ENCODE results near the gene PA2G4.
"Not testable (repeated sequence)": the region's sequence is repeated elsewhere in the genome, so short reads cannot be mapped to it uniquely, and the experiment has no call there.

The PA2G4 gene

DNA sequence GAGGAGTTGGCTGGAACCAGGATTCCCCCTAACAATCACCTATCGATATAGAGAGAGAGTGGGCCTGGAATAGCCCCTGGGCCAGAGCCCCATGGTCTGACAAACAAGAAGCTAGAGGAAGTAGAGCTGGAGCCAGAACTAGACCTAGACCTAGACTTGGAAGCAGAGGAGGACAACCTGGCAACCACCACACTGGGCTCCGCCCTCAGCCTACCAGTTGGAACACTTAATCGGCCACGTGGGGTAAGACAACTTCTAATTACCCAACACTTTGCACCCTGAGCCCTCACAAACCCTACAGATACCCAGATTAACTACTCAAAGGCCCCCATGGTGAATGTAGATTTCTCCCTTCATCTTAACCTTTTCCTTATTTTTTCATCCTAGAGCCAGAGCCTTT is 4.6 kb upstream of the PA2G4 start:
- DNase-seq (ENCODE audit: low spot score): no peak

DNA sequence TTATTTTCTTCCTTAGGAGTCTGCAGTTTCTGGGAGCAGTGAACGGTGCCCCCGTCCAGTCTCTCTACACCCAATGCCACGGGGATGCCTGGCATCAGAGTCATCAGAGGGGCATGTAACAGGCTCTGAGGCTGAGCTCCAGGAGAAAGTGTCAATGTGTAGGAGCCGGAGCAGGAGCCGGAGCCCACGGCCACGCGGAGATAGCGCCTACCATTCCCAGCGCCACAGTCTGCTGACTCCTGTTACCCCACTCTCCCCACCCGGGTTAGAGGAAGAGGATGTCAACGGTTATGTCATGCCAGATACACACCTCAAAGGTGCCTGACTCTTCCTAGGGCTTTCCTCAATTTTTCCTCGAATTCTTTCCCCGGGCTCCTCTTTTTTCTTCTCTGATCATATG is 3.3 kb upstream of the PA2G4 start:
- no peak for DNase-seq (ENCODE audit: low spot score)

GRCh38 chr12:56102683-56103065 is 1.7 kb upstream of the PA2G4 start:
- no peak for DNase-seq (ENCODE audit: low spot score)

DNA sequence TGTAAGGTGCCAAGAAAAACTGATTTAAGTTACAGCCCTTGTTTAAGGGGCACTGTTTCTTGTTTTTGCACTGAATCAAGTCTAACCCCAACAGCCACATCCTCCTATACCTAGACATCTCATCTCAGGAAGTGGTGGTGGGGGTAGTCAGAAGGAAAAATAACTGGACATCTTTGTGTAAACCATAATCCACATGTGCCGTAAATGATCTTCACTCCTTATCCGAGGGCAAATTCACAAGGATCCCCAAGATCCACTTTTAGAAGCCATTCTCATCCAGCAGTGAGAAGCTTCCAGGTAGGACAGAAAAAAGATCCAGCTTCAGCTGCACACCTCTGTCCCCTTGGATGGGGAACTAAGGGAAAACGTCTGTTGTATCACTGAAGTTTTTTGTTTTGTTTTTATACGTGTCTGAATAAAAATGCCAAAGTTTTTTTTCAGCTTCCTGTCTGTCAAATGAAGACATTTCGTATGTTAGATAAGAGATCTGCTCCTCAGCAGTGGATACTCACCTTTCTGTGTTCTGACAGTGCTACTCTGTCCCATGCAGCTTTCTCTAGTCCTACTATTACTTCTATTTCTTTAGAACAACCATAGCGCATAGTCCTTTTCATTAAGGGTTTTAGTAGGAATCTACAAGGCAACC is 1.2 kb upstream of the PA2G4 start:
- peak; percentile 61 for DNase-seq (ENCODE audit: low spot score)

- no peak for DNase-seq (ENCODE audit: low spot score)
Measured at GRCh38 chr12:56103823-56104108, 593 bp upstream of the PA2G4 start.

DNA sequence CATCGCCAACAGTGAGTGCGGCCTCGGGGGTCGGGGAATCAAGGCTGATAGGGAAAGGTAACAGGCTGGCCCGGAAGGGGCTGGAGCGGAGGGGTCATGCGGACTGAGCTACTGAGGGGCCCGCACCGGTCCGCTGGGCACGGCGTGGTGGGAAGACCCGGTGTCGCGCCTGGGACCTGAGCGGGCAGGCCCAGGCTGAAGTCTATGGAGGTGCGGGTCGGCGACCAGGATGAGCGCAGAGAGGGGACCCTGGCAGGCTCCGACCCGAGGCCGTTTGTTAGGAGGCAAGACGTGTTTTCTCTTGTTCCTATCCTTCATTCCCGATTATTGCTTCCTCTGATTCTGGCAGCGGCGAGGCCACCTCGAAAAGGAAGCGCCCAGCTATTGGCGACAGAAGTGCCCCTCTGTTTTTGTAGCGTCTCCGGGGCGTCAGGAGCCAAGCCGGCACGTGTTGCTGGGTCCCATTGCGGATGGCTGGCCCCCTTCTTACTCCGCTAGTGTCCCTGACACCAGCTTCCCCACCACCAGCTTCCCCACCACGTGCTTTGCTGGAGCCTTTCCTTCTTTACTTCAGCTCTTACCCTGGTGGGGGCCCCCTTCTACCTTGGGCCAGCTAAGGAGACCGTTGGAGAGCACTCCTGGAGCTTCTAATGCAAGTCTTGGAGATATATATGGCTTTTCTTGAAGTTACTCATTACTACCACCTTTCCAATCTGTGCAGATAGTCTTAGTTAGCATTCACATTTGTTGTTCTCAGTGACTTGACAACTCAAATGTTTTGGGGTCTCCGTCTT is 653 bp downstream of the PA2G4 start:
- no peak for DNase-seq (ENCODE audit: low spot score)

DNA sequence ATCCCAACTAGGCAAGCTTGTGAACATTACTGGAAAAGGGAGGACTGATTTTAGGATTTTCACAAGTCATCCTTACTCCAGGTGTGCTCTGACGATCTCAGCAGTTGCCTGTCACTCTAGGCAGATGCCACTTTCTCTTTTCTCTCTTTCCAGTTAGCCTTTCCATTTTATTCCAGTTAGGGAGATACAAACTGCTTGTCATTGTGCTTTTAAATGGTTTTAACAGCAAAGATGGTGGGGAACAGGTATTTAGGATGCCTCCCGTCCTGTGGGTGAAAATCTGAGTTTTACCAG is 1.2 kb downstream of the PA2G4 start:
- no peak for DNase-seq (ENCODE audit: low spot score)

DNA sequence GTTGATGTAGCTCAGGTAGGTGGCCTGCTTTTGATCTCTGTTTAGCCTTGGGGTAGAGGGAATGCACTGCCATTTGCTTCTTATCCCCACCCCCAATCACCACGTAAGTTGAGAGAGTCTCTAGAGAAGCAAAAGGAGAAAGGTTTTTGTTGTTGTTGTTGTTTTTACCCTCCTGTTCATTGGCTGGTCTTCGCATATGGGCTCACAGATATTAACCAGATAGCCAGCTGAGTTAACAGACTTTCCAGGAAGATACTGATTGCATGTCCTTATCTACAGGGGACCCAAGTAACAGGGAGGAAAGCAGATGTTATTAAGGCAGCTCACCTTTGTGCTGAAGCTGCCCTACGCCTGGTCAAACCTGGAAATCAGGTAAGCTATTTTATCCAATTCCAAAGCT is 2.9 kb downstream of the PA2G4 start:
- no peak for DNase-seq (ENCODE audit: low spot score)

- no peak for DNase-seq (ENCODE audit: low spot score)
Measured at GRCh38 chr12:56110571-56110970, 6.2 kb downstream of the PA2G4 start.

GRCh38 chr12:56114084-56114483 is 9.7 kb downstream of the PA2G4 start:
- DNase-seq (ENCODE audit: low spot score): no peak

DNA sequence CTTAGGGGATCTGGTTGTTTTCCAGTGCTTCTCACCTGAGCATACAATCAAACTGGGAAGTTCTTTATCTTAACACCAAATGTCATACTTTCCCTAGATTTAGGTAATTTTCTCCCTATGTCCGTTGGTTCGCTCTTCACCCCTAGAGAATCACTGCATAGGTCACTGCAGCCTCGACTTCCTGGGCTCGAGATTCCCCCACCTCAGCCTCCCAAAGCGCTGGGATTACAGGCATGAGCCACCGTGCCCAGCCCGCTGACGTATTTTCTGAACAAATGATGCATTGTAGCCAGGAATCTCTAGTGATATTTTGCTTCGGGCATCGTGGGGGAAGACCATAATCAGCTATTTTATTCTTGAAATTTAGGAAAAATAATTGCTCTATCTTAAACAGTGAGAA is 11.0 kb downstream of the PA2G4 start:
- no peak for DNase-seq (ENCODE audit: low spot score)

DNA sequence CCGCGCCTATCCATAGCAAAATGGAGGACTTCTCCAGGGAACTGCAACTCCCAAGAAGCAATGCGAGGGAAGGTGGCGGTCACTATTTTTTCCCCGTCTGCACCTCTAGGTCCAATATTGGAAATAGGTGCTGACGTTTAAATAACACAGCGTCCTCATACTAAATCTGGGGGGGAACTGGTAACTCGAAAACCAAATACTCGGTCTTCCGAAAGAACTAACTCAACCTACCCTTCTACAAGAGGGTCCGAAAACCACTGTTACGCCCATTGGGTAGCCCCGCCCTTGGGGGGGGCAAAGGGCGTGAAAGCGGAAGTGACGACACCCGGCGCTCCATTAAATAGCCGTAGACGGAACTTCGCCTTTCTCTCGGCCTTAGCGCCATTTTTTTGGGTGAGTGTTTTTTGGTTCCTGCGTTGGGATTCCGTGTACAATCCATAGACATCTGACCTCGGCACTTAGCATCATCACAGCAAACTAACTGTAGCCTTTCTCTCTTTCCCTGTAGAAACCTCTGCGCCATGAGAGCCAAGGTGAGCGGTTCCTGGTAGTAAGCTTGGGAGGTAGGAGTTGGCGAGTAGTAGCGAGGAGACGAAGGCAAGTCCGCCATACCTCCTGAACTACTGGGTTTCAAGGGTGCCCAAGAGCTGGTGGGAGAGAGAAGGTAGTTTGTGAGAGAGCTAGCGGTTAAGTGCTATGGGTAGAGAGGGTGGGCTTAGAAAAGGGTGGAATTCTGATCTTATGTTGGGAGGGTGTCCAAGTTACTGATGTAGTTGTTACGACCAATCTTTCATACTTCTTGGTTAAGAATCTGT is 12.1 kb downstream of the PA2G4 start, which contains the start of gene RPL41:
Gene RPL41 (plus strand): TSS at position 367 of the 815 bp plus-strand sequence.
- peak; percentile 92 for DNase-seq (ENCODE audit: low spot score)

DNA sequence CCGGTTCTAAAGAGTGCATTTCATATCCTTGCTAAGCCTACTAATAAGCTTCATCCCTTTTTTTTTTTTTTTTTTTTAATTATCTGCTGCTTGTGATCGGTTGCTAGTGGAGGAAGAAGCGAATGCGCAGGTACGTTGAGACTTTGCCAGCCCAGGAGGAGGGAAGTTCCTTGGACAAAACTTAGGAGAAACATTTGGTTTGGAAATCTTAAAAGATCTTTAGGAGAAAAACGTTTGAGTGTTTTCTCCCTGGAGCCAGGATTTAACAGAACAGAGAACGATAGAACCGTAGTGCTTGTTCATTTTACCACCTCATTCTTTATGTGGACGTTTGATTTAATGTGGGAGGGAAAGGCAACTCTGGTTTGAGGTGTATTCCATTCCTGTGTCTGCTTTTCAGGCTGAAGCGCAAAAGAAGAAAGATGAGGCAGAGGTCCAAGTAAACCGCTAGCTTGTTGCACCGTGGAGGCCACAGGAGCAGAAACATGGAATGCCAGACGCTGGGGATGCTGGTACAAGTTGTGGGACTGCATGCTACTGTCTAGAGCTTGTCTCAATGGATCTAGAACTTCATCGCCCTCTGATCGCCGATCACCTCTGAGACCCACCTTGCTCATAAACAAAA is 12.8 kb downstream of the PA2G4 start:
- not testable (repeated sequence) for DNase-seq (ENCODE audit: low spot score)

DNA sequence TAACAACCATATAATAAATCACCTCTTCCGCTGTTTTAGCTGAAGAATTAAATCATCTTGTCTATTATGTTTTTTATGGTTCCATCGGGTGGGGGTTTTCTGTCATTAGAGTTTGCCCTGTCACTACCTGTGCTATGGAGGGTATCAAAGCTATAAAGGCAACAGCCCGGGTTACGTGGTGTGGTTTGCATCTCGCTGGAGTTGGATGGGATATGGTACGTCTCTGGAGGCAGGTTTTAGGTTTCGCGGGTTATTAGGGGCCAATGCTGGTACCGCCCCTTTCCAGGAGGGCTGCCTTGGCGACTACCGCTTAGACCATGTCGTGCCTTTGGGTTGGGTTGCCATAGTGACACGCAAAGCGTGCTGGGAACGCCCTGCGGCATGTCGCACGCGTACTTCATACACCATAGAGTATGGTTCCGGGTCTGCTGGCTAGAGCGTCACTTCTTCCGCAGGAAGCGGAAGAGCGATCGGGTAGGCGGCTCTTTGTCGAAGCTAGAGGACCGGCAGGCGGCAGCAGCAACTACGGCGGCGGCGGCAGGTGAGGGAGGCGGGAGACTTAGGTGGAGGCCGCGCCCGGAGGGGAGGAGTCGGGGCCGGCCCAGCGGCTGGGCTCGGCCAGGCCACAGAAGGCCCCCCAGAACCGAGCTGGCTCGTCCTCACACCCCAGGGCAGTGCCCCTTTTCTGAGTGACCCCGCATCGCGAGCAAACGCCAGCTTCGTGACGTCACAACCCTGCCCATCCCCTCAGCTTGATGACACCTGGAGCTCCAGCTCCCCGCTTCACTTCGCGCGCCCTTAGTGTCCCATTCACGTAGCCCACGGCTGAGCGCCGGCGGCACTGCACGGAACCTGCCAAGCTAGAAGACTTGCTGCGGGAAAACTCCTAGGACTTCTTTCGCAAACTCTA is 13.7 kb downstream of the PA2G4 start, which contains the start of gene ZC3H10:
Gene ZC3H10 (plus strand): TSS at position 489 of the 910 bp plus-strand sequence. CDS start 2,297 bp downstream, outside the sequence.
- DNase-seq (ENCODE audit: low spot score): peak; percentile 97

DNA sequence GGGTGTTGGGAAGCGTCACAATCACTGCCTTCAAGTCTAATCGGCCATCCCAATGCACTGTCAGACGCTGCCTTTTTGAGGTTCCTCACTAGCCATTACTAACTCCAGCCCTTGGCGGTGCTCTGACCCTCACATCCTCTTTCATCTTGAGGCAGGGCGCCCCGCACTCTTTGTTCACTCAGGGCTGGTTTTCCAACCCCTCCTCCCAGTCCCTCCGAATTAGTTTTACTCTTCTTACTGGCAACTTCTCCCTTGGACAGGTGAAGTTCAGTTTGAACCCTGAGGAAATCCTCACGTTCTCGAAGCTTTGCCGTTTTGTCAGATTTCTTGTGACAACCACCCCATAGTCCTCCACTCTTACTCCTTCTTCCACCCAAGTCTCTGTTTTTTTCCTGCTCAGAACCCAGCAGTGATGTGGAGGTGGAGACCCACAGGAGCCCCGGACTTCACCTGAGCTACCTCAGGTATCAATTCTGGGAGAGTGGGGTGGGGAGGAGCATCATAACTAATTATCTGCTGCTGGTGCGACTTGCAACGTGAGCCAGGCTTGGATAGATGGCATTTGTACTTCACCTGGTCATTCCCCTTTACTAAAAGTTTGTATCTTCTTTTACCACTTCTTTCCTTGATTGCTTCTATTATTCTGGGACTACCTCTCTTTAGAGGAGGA is 14.5 kb downstream of the PA2G4 start:
- DNase-seq (ENCODE audit: low spot score): no peak

- peak; percentile 72 for DNase-seq (ENCODE audit: low spot score)
Measured at GRCh38 chr12:56119361-56119796, 15.0 kb downstream of the PA2G4 start.

- no peak for DNase-seq (ENCODE audit: low spot score)
Measured at GRCh38 chr12:56120158-56120846, 15.9 kb downstream of the PA2G4 start.

- DNase-seq (ENCODE audit: low spot score): no peak
Measured at GRCh38 chr12:56121204-56121870, 17.0 kb downstream of the PA2G4 start.

DNA sequence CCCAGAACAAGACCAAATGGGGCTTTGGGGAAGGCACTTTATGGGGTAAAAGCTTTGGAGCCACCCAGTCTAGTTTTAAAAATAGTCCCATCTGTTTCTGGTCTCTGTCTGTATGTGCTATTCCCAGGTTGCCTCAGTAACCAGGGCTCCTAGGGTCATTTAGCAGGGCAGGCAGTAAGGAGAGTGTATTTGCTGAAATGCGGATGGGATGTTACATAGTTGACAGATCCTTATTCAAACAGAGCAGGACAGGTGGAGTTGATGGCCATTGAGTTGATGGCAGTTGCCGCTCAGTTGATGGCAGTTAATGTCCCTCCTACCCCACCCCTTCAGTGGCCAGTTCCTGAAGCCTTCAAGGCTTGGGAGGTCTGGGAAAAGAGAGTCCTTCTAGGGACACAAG is 18.3 kb downstream of the PA2G4 start:
- no peak for DNase-seq (ENCODE audit: low spot score)

GRCh38 chr12:56124133-56124532 is 19.8 kb downstream of the PA2G4 start:
- DNase-seq (ENCODE audit: low spot score): no peak

All from CD4-positive, alpha-beta T cell treated with Interleukin-6 at 100 ng/mL for 8 hours (primary cell).